ENCODE measurements around the gene RGS12.

GRCh38 chr4:3250438-3250955 is 42.3 kb upstream of the RGS12 start:
- TF ChIP-seq CTCF (IDR thresholded peaks at IDR 0.05 in 8 of 11, conservative IDR thresholded peaks at IDR 0.05 in 3 of 11) (no peak), POLR2AphosphoS5 (IDR thresholded peaks at IDR 0.05) (no peak), POLR2A (IDR thresholded peaks at IDR 0.05) (no peak)

All from spleen (tissue), 7 donors.